Smooth muscle cell (in vitro differentiated cells): ENCODE measurements around the gene ZNF532. TPM values are rescaled to one million over a fixed set of nuclear protein-coding genes. Genes with fewer than 3 reads are reported as not detected.

ENCODE experiments used
- DNase-seq: peaks from one replicate; lab custom pipeline; 2025; ENCODE audit not compliant: unreplicated experiment; lab: John Stamatoyannopoulos, UW
- H2AFZ ChIP-seq: fragments of 200-600 bp; sonication (generic); 2 replicates; pipeline ENCODE4 v1.6.0; 2016; ENCODE audit warnings: antibody characterized with exemption, low read depth, mild to moderate bottlenecking
- H3F3A ChIP-seq: fragments of 200-600 bp; sonication (generic); 2 replicates; pipeline ENCODE4 v1.6.0; 2017; ENCODE audit warnings: antibody characterized with exemption, low read depth
- H3K27ac ChIP-seq: fragments of 200-600 bp; sonication (generic); 2 replicates; pipeline ENCODE4 v1.5.1; 2016; ENCODE audit warnings: low read depth, mild to moderate bottlenecking
- H3K27me3 ChIP-seq: fragments of 200-600 bp; sonication (generic); 2 replicates; pipeline ENCODE4 v1.6.1; 2016; ENCODE audit warnings: low read depth, mild to moderate bottlenecking
- H3K36me3 ChIP-seq: fragments of 200-600 bp; sonication (generic); 2 replicates; pipeline ENCODE4 v1.5.1; 2016; ENCODE audit warnings: low read depth
- H3K4me1 ChIP-seq: fragments of 200-600 bp; sonication (generic); 2 replicates; pipeline ENCODE4 v1.5.1; 2016; ENCODE audit warnings: low read depth
- H3K4me2 ChIP-seq: fragments of 200-600 bp; sonication (generic); 2 replicates; pipeline ENCODE4 v1.6.0; 2016; ENCODE audit warnings: mild to moderate bottlenecking
- H3K4me3 ChIP-seq: fragments of 200-600 bp; sonication (generic); 2 replicates; pipeline ENCODE4 v1.5.1; 2016; ENCODE audit warnings: mild to moderate bottlenecking
- H3K79me2 ChIP-seq: fragments of 200-600 bp; sonication (generic); 2 replicates; pipeline ENCODE4 v1.6.0; 2016; ENCODE audit warnings: low read depth, mild to moderate bottlenecking
- H3K9ac ChIP-seq: fragments of 200-600 bp; sonication (generic); 2 replicates; pipeline ENCODE4 v1.6.0; 2016; ENCODE audit warnings: low read depth
- H3K9me3 ChIP-seq: fragments of 200-600 bp; sonication (generic); replicated peaks from 2 replicates; pipeline ENCODE4 v1.5.1; 2016; ENCODE audit warnings: low read depth
- H4K20me1 ChIP-seq: fragments of 200-600 bp; sonication (generic); 2 replicates; pipeline ENCODE4 v1.6.0; 2016; ENCODE audit warnings: low read depth
- WGBS: methylation state at CpG from one replicate; pipeline ENCODE4 v1.1.7; 2016; ENCODE audit warnings: low lambda C conversion rate; 5-methylcytosine and 5-hydroxymethylcytosine counted together
- polyA plus RNA-seq: library from polyadenylated mRNA; unstranded; fragments of >200 nt; fragmentation: Nextera tagmentation; extraction: Ambion mirVana; gene quantifications from 2 replicates; pipeline ENCODE4 v1.2.1, GENCODE V29; 2016
- total RNA-seq: library from RNA; depleted of rRNA; stranded (reverse); fragments of >200 nt; gene quantifications from 2 replicates; pipeline ENCODE4 v1.2.3, GENCODE V29; 2014
- TF ChIP-seq, protein P1 (sequence below): fragments of 200-600 bp; sonication (generic); IDR thresholded peaks from 2 replicates; pipeline ENCODE4 v1.5.1; 2017; ENCODE audit warnings: borderline replicate concordance, mild to moderate bottlenecking, antibody characterized with exemption; ENCODE audit not compliant: insufficient read depth, poor library complexity, severe bottlenecking

ZNF532 gene
- total and polyA plus RNA-seq, 2 experiments from 2014 or later: 31.6 to 126 TPM

DNA sequence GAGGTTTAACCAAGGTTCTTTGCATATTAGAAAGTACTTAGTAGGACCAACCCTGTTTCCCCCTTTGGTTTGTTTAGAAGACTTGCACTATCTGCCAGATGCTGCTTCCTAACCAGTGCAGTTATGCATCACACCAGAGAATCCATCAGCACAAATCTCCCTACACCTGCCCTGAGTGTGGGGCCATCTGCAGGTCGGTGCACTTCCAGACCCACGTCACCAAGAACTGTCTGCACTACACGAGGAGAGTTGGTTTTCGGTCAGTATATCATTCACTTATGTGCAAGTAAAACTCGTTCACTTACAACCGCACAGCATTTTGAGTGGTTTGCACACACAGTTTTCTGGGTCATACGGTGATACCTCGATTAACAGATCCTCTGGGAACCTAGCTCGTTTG is 69.7 kb downstream of the ZNF532 start:
- Histone ChIP-seq H3K27ac (no peak overlapping the region), H3K27me3 (no peaks in the 10 kb centered on the region), H3F3A (peaks cover 17% of the 10 kb centered on the region), H4K20me1 (peaks cover 61% of the 10 kb centered on the region), H2AFZ (no peak overlapping the region), H3K79me2 (peaks cover 61% of the 10 kb centered on the region), H3K4me2 (no peak overlapping the region), H3K9ac (no peak overlapping the region), H3K36me3 (no peaks in the 10 kb centered on the region), H3K9me3 (no peaks in the 10 kb centered on the region), H3K4me1 (peaks cover 18% of the 10 kb centered on the region), H3K4me3 (no peak overlapping the region)
- DNase-seq: no peak
- 95% methylated on average over 9 of the region's 9 CpGs for WGBS
- TF ChIP-seq, protein P1, sequence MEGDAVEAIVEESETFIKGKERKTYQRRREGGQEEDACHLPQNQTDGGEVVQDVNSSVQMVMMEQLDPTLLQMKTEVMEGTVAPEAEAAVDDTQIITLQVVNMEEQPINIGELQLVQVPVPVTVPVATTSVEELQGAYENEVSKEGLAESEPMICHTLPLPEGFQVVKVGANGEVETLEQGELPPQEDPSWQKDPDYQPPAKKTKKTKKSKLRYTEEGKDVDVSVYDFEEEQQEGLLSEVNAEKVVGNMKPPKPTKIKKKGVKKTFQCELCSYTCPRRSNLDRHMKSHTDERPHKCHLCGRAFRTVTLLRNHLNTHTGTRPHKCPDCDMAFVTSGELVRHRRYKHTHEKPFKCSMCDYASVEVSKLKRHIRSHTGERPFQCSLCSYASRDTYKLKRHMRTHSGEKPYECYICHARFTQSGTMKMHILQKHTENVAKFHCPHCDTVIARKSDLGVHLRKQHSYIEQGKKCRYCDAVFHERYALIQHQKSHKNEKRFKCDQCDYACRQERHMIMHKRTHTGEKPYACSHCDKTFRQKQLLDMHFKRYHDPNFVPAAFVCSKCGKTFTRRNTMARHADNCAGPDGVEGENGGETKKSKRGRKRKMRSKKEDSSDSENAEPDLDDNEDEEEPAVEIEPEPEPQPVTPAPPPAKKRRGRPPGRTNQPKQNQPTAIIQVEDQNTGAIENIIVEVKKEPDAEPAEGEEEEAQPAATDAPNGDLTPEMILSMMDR: no peak

DNA sequence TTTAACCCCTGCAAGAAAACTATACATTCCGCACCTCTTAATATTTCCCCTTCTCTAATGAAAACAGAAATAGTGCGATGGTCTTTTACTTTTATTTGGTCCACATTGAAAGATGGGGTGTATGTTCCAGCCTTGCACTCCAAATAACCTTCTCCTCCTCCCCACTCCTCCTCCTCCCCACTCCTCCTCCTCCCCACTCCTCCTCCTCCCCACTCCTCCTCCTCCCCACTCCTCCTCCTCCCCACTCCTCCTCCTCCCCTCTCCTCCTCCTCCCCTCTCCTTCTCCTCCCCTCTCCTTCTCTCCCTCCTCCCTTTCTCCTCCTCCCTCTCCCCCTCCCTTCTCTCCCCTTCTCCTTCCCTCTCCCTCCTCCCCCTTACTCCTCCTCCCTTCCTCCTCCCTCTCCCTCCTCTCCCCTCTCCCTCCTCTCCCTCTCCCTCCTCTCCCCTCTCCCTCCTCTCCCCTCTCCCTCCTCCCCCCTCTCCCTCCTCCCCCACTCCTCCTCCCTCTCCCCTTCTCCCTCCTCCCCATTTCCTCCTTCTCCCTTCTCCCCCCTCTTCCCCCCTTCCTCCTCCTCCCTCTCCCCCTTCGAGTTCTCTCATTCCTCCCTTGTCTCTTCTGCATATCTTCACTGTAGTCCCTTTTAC is 70.4 kb downstream of the ZNF532 start:
- TF ChIP-seq, protein P1: no peak
- H3K27me3 ChIP-seq: no peaks in the 10 kb centered on the region
- peaks cover 13% of the 10 kb centered on the region for H3K4me1 ChIP-seq
- H3K36me3 ChIP-seq: peaks cover 2% of the 10 kb centered on the region
- no peak overlapping the region for H2AFZ ChIP-seq
- WGBS: 95% methylated on average over 2 of the region's 3 CpGs
- no peaks in the 10 kb centered on the region for H3K9me3 ChIP-seq
- DNase-seq: no peak
- H3K79me2 ChIP-seq: peaks cover 54% of the 10 kb centered on the region
- H4K20me1 ChIP-seq: peaks cover 54% of the 10 kb centered on the region
- no peak overlapping the region for H3K4me3 ChIP-seq
- H3K27ac ChIP-seq: no peak overlapping the region
- no peak overlapping the region for H3K4me2 ChIP-seq
- no peak overlapping the region for H3K9ac ChIP-seq
- H3F3A ChIP-seq: peaks cover 17% of the 10 kb centered on the region

DNA sequence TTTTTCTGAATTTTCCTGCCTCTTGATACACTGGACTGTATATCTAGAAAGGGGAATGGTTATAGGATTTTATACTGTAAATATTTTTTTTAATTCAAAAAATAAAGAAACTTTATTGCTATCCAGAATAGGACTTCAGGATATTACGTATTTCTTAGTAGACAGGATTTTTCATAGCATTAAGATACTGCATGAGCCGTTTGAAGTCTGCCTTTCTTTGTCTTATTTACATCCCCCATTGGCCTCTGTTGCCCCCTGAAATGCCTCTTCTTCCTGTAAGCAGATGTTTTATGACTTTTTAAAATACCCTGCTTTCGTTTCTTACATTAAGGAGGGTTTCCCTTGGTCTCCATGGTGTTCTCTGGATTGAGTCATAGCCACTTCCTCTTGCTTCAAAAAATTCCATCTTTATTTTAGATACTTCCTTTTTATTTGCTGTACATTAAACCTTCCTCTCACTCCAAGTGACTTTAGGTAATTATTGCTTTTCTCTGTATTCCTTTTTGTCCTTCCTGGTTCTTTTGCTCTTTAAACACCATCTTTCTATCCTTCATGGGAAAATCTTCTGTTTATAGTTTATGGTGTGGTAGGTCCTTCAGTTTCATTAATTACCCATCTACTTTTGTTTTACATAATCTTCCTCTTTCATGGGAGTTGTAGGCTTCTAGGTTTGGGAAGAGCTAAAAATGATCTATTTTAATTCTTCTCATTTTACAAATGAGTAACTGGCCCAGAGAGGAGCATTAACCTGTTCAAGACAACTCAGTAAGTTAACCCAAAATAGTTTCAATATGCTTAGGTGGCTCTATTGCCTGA is 72.6 kb downstream of the ZNF532 start:
- H3K9me3 ChIP-seq: no peaks in the 10 kb centered on the region
- H3K4me1 ChIP-seq: peaks cover 13% of the 10 kb centered on the region
- H3K4me2 ChIP-seq: peak overlapping the region; percentile 79
- no peaks in the 10 kb centered on the region for H3K27me3 ChIP-seq
- peaks cover 17% of the 10 kb centered on the region for H3F3A ChIP-seq
- peak overlapping the region; percentile 87 for H3K27ac ChIP-seq
- H3K4me3 ChIP-seq: no peak overlapping the region
- H4K20me1 ChIP-seq: peaks cover 32% of the 10 kb centered on the region
- H3K36me3 ChIP-seq: peaks cover 7% of the 10 kb centered on the region
- DNase-seq: no peak
- H3K9ac ChIP-seq: peak overlapping the region; percentile 53
- WGBS: 57% methylated on average over 3 of the region's 3 CpGs
- TF ChIP-seq, protein P1: no peak
- H2AFZ ChIP-seq: no peak overlapping the region
- H3K79me2 ChIP-seq: peaks cover 32% of the 10 kb centered on the region
